ENCODE results near the gene NME4.

DNA sequence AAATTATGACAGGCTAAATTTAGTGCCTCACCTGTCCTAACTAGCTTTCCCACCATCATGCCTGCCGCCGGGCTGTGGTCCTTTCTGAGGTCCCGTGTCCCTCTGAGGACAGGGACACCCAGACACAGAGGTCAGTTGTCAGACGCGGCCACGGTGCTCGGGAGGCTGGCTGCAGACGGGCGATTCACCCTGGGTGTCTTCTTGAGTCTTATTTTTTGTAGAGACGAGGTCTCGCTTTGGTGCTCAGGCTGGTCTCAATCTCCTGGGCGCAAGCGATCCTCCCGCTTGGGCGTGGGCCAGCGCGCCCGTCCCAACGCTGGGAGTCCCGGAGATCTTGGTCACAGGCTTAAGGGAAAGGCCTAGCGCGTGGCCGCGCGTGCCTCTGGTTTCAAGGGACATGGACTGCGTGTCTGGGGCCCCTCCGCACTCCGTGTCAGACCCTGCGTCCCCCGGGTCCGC is 27.7 kb downstream of the NME4 start:
- TF ChIP-seq EP300 (IDR thresholded peaks at IDR 0.05): no peak
- no peak for TF ChIP-seq POLR2A (IDR thresholded peaks at IDR 0.05; ENCODE audit: low read length)
- TF ChIP-seq EHMT2 (IDR thresholded peaks at IDR 0.05; ENCODE audit: low read depth): no peak
- TF ChIP-seq TP53 (CRISPR knock-in tag; IDR thresholded peaks at IDR 0.05): no peak
- no peak for TF ChIP-seq SREBF2 (IDR thresholded peaks at IDR 0.05)
- no peak for TF ChIP-seq RAD21 (conservative IDR thresholded peaks at IDR 0.05 in 1 of 2, IDR thresholded peaks at IDR 0.05 in 1 of 2)
- TF ChIP-seq ESRRA (IDR thresholded peaks at IDR 0.05; ENCODE audit: borderline replicate concordance, low read length): no peak
- TF ChIP-seq CTCF (IDR thresholded peaks at IDR 0.05): no peak
